Left ventricle myocardium inferior (tissue), 1 donor: ENCODE results near the gene TTLL11. TPM values are rescaled to one million over a fixed set of nuclear protein-coding genes. Genes with fewer than 3 reads are reported as not detected.

ENCODE experiments used
- DNase-seq: peaks from one replicate; pipeline ENCODE4 v3.0.0-alpha.2; 2020
- H3K27ac ChIP-seq: fragments of 200-600 bp; replicated peaks from 2 replicates; pipeline ENCODE4 v1.8.0; 2021
- H3K27me3 ChIP-seq: fragments of 200-600 bp; 2 replicates; pipeline ENCODE4 v1.8.0; 2021; ENCODE audit warnings: low read depth
- H3K36me3 ChIP-seq: fragments of 200-600 bp; 2 replicates; pipeline ENCODE4 v1.8.0; 2021
- H3K4me1 ChIP-seq: fragments of 200-600 bp; 2 replicates; pipeline ENCODE4 v1.8.0; 2021
- H3K4me3 ChIP-seq: fragments of 200-600 bp; 2 replicates; pipeline ENCODE4 v1.8.0; 2021; ENCODE audit warnings: mild to moderate bottlenecking, moderate library complexity
- H3K9me3 ChIP-seq: fragments of 200-600 bp; replicated peaks from 2 replicates; pipeline ENCODE4 v1.8.0; 2021
- intact Hi-C: fragments of 100-400 bp; cut with micrococcal nuclease; formaldehyde crosslinking; loops from one replicate; pipeline ENCODE4 v1.11.0; 2022
- total RNA-seq: library from RNA; stranded (reverse); fragmentation: NEBNext Ultra II Directional; extraction: Animal tissue kit (Norgen Biotek cat#: 25700); gene quantifications from one replicate; pipeline ENCODE4 v1.2.1, GENCODE V29; 2021
- TF ChIP-seq, protein P1 (sequence below): fragments of 200-600 bp; IDR thresholded peaks from 2 replicates; pipeline ENCODE4 v1.8.0; 2021; ENCODE audit warnings: antibody characterized with exemption, mild to moderate bottlenecking, borderline replicate concordance
- donor health status: DM: no; HTN: yes; CAD: no; lungs with severe emphysema.

Gene TTLL11
- total RNA-seq, 1 donor from 2014 or later = 7.3 TPM

DNA sequence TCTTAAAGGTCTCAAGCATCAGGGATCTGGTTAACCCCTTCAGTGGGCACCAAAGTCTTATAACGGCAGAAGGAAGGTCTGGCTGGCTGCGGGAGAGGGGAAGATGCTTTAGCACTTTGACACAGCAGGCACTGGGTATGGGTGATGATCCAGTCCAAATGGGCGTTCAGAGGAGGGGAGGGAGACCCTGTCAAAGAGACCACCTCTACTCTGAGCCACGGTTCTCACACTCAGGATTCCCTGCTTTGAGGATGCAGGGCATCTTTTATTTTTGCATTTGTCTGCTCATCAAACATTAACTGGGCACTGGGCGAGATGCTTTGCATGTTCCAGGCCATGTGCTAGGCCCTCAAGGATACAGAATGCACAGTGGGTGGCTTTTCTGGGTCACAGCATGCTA, 237.6 kb downstream of the TTLL11 start:
- H3K36me3 ChIP-seq = no peaks in the 10 kb centered on the region
- peaks cover 35% of the 10 kb centered on the region for H3K4me1 ChIP-seq
- intact Hi-C loops = no loop called here
- no peak overlapping the region for H3K4me3 ChIP-seq
- DNase-seq = no peak
- no peak overlapping the region for H3K27ac ChIP-seq
- H3K9me3 ChIP-seq = no peaks in the 10 kb centered on the region
- TF ChIP-seq, protein P1, sequence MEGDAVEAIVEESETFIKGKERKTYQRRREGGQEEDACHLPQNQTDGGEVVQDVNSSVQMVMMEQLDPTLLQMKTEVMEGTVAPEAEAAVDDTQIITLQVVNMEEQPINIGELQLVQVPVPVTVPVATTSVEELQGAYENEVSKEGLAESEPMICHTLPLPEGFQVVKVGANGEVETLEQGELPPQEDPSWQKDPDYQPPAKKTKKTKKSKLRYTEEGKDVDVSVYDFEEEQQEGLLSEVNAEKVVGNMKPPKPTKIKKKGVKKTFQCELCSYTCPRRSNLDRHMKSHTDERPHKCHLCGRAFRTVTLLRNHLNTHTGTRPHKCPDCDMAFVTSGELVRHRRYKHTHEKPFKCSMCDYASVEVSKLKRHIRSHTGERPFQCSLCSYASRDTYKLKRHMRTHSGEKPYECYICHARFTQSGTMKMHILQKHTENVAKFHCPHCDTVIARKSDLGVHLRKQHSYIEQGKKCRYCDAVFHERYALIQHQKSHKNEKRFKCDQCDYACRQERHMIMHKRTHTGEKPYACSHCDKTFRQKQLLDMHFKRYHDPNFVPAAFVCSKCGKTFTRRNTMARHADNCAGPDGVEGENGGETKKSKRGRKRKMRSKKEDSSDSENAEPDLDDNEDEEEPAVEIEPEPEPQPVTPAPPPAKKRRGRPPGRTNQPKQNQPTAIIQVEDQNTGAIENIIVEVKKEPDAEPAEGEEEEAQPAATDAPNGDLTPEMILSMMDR = no peak
- H3K27me3 ChIP-seq = no peaks in the 10 kb centered on the region

DNA sequence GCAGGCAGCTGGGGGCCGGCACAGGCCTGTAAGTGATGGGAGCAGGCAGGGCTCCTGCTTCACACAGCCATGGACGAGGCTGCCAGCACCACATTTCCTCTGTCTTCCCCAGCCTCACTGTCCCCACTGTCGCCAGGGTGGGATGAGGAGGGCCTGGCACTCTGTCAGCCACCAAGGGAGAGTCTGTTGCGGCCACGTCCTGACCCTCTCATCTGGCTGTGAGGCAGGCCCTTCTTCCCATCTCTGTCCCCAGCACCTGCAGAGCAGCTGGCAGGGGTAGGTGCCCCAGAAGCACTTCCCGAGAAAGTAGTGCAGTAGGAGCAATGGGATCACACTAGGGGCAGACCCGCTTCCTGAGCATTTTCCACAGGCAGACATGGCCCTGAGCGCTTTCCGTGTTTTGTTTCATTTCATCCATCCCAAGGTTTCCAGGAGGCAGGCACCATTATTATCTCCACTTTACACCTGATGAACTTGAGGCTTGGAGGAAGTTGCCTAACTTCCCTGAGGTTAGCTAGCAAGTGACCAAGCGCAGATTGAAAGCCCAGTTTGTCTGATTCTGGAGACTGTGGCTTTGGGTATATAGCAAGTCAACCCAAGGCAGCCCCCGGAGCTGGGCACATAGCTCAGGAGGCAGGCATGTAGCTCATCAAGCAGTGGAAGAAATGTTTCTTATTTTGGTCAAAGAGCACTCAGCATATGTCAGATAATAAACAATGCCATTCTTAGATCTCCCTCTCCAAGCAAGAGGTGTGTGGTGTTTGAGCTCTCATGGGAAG, 239.3 kb downstream of the TTLL11 start:
- DNase-seq = no peak
- Histone ChIP-seq H3K27ac (peak overlapping the region; percentile 74), H3K36me3 (no peaks in the 10 kb centered on the region), H3K27me3 (no peaks in the 10 kb centered on the region), H3K9me3 (peaks cover 11% of the 10 kb centered on the region), H3K4me3 (no peak overlapping the region), H3K4me1 (peaks cover 31% of the 10 kb centered on the region)
- intact Hi-C loops = no loop called here
- TF ChIP-seq, protein P1 = no peak

DNA sequence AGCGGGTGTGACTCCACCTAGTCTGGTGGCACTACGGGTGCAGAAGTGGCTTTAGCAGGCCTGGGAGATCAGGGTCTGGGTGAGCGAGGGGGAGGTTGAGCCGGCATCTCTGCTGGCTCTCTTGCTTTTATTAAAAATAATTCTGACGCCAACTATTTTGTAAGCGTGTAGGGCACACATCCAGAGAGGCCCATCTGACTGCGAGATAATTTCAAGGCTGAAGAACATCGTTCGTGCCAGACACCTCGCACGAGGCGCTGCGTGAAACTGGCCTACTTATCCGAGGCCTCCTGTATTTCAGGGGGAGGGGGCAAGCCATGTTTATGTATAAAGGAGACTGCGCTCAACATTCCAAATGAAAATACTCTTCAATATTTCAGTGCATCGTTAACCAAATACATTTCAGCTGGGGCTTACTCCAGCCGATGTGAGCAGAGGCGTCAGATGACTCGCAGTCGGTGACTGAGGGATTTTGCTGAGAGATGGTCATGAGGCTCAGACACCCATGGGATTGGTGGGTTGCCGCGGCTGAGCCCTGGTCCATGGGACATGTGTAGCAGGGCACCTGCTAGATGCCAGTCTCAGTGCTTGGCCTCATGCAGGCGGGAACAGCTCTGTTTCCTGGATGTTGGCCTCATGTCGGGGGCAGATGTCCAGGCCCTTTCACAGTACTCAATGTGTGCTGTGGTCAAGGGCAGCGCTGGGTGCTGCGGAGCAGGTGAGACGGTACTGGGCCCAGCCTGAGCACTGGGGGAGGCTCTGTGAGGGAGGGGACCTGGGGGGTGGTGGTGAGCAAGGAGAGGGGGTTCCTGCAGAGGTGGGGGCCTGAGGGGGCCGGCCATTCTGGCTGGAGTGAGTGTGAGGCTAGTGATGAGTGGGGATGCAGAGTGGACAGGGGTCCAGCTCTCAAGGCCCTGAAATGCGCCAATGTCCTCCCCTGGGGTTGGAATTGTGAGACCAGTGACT, 240.2 kb downstream of the TTLL11 start:
- H3K27ac ChIP-seq = peak overlapping the region; percentile 74

DNA sequence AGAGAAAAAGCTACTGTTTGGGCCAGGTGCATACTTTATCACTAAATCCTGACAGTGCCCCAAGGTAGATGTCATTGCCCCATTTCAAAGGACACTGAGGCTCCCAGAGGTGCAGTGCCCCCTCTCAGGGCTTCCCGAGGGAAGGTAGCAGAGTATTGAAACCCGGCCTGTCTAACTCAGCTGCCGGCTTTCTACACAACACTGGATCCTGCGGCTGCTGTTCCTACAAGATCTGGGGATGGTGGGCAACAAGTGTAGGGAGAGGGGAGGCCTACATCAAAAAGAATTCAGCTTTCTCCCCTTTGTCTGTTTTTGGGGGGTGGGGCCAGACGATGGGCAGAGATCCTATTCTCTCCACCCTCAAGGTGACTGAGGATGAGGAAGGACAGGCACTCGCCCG, 240.9 kb downstream of the TTLL11 start:
- TF ChIP-seq, protein P1 = no peak

More for the DNA sequence above, 240.2 kb downstream of the TTLL11 start:
- intact Hi-C loops = no loop called here
- no peaks in the 10 kb centered on the region for H3K27me3 ChIP-seq
- TF ChIP-seq, protein P1 = no peak
- peaks cover 29% of the 10 kb centered on the region for H3K4me1 ChIP-seq
- H3K4me3 ChIP-seq = no peak overlapping the region
- peaks cover 20% of the 10 kb centered on the region for H3K9me3 ChIP-seq
- DNase-seq = peak; percentile 59
- H3K36me3 ChIP-seq = no peaks in the 10 kb centered on the region

DNA sequence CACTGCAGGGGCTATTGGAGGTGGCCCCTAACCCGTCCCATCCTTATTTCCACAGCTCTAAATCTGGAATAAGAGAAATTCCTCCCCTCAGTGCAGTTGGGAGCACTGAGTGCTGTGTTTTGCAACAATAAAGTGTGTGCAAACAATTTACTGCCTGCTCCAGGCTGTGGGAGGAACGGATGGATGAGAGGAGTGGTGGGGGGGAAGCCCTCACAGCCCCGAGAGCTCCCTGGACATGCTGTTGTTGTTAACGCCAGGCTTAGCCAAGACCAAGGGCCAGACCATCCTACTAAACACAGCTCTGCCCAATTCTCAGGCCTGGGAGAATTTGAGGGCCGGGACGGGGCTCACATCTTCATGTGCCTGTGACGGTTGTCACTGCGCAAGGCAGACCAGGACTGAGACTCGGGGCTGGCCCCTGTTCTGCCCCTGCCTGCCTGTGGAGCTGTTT, 241.4 kb downstream of the TTLL11 start:
- H3K27ac ChIP-seq = peak overlapping the region; percentile 74
- intact Hi-C loops = no loop called here

More for the DNA sequence above, 240.9 kb downstream of the TTLL11 start:
- Histone ChIP-seq H3K36me3 (no peaks in the 10 kb centered on the region), H3K27ac (peak overlapping the region; percentile 74), H3K4me3 (no peak overlapping the region), H3K27me3 (no peaks in the 10 kb centered on the region), H3K9me3 (peaks cover 25% of the 10 kb centered on the region), H3K4me1 (peaks cover 23% of the 10 kb centered on the region)
- intact Hi-C loops = no loop called here
- DNase-seq = no peak

More for the DNA sequence above, 241.4 kb downstream of the TTLL11 start:
- Histone ChIP-seq H3K4me1 (peaks cover 23% of the 10 kb centered on the region), H3K4me3 (no peak overlapping the region), H3K36me3 (no peaks in the 10 kb centered on the region), H3K27me3 (no peaks in the 10 kb centered on the region), H3K9me3 (peaks cover 25% of the 10 kb centered on the region)
- TF ChIP-seq, protein P1 = no peak
- DNase-seq = peak; percentile 21
